HCT116 (cell line): ENCODE measurements around the gene TRIM23. TPM values are rescaled to one million over a fixed set of nuclear protein-coding genes. Genes with fewer than 3 reads are reported as not detected.

Experiments
- ATAC-seq: fragments of 200-7000 bp; cut with Tn5 transposase; 2 replicates; pipeline ENCODE4 v1.9.1; 2020; ENCODE audit warnings: mild to moderate bottlenecking, moderate library complexity
- BruUV-seq: library from RNA; stranded (reverse); fragments of 400-500 nt; replicated peaks from 2 replicates; lab custom pipeline; 2021; lab: Mats Ljungman, UMichigan
- CTCF ChIA-PET: fragments of 300-600 bp; sonication (Branson Sonifier 250); formaldehyde crosslinking; loops from one replicate; lab custom pipeline; 2021; ENCODE audit warnings: antibody characterized with exemption; lab: Charles Lee
- POLR2A ChIA-PET: fragments of 300-600, 350-600 bp; sonication (Branson Sonifier 250); formaldehyde crosslinking; loops from one replicate; lab custom pipeline; 2021; ENCODE audit warnings: antibody characterized with exemption; lab: Charles Lee
- RAD21 ChIA-PET, 2 experiments: fragments of 300-600 bp; sonication (Branson Sonifier 250); formaldehyde crosslinking; loops; one replicate each; lab custom pipeline; 2023; ENCODE audit warnings: low total read pairs in 2 of 2; ENCODE audit not compliant: uncharacterized antibody in 2 of 2, unreplicated experiment in 2 of 2, low non-redundant PET in 1 of 2; lab: Charles Lee
- DNase-seq: peaks from one replicate; pipeline ENCODE4 v3.0.0-alpha.2; 2010; ENCODE audit warnings: low read depth, low spot score
- H2AFZ ChIP-seq: fragments of 200-600 bp; shearing (Covaris generic), sonication (generic); 2 replicates; pipeline ENCODE4 v1.6.1; 2017; ENCODE audit warnings: low read depth, mixed run types, mixed read lengths, antibody characterized with exemption, low read length; ENCODE audit not compliant: poor library complexity, severe bottlenecking
- H3K27ac ChIP-seq: 2 replicates; pipeline ENCODE4 v1.5.1; 2012; ENCODE audit warnings: low read depth, low read length
- H3K27me3 ChIP-seq: fragments of 200-600 bp; sonication (generic); 2 replicates; pipeline ENCODE4 v1.6.1; 2016; ENCODE audit warnings: mixed run types, low read length, mixed read lengths; ENCODE audit not compliant: insufficient read depth
- H3K36me3 ChIP-seq, 2 experiments: fragments of 200-500 bp in 1 of 2; fragments of 200-600 bp in 1 of 2; sonication (Bioruptor generic) in 1 of 2; sonication (generic) in 1 of 2; 2 replicates each; pipeline versions ENCODE4 v1.5.1 to v1.6.1; 2014 to 2016; ENCODE audit warnings: low read length in 2 of 2, inconsistent platforms in 1 of 2, mixed read lengths in 1 of 2, mixed run types in 1 of 2; ENCODE audit not compliant: insufficient read depth in 2 of 2, control insufficient read depth in 1 of 2
- H3K4me1 ChIP-seq, 2 experiments: fragments of 200-600 bp in 1 of 2; sonication (generic) in 1 of 2; 2 replicates each; pipeline versions ENCODE4 v1.5.1 to v1.6.1; 2012 to 2017; ENCODE audit warnings: low read length in 2 of 2, inconsistent platforms in 1 of 2, mild to moderate bottlenecking in 1 of 2, mixed read lengths in 1 of 2, mixed run types in 1 of 2, moderate library complexity in 1 of 2; ENCODE audit not compliant: insufficient read depth in 2 of 2, control insufficient read depth in 1 of 2
- H3K4me2 ChIP-seq: fragments of 200-600 bp; sonication (generic); 2 replicates; pipeline ENCODE4 v1.6.1; 2017; ENCODE audit warnings: mixed run types, low read length, mixed read lengths
- H3K4me3 ChIP-seq, 2 experiments: fragments of 200-600 bp in 1 of 2; sonication (generic) in 1 of 2; replicated peaks in 1 of 2; 2 replicates each; pipeline ENCODE4 v1.5.1; 2011 to 2016; ENCODE audit warnings: low read length in 2 of 2, control low read depth in 1 of 2, low read depth in 1 of 2, mild to moderate bottlenecking in 1 of 2, mixed read lengths in 1 of 2, mixed run types in 1 of 2
- H3K79me2 ChIP-seq: fragments of 200-600 bp; sonication (generic); 2 replicates; pipeline ENCODE4 v1.6.1; 2017; ENCODE audit warnings: mild to moderate bottlenecking, mixed run types, low read length, moderate library complexity, mixed read lengths; ENCODE audit not compliant: insufficient read depth
- H3K9ac ChIP-seq: fragments of 200-600 bp; sonication (generic); 2 replicates; pipeline ENCODE4 v1.6.1; 2016; ENCODE audit warnings: low read length, mixed read lengths
- H3K9me2 ChIP-seq: fragments of 200-600 bp; sonication (generic), shearing (Covaris generic); 2 replicates; pipeline ENCODE4 v1.6.1; 2017; ENCODE audit warnings: mixed run types, mild to moderate bottlenecking, moderate library complexity; ENCODE audit not compliant: insufficient read depth
- H3K9me3 ChIP-seq, 2 experiments: fragments of 200-500 bp in 1 of 2; fragments of 200-600 bp in 1 of 2; sonication (Bioruptor generic) in 1 of 2; sonication (generic) in 1 of 2; 2 replicates each; pipeline ENCODE4 v1.6.1; 2014 to 2017; ENCODE audit warnings: low read length in 2 of 2, mixed read lengths in 2 of 2, inconsistent platforms in 1 of 2, low read depth in 1 of 2, mild to moderate bottlenecking in 1 of 2, mixed run types in 1 of 2, moderate library complexity in 1 of 2; ENCODE audit not compliant: control insufficient read depth in 1 of 2, insufficient read depth in 1 of 2
- H4K20me1 ChIP-seq: fragments of 200-600 bp; sonication (generic), shearing (Covaris generic); 2 replicates; pipeline ENCODE4 v1.6.1; 2017; ENCODE audit warnings: mixed run types, mild to moderate bottlenecking, moderate library complexity; ENCODE audit not compliant: insufficient read depth
- CBX3 ChIP-seq: IDR thresholded peaks from 2 replicates; pipeline ENCODE4 v1.6.1; 2012; ENCODE audit warnings: low read depth
- EZH2 ChIP-seq: fragments of 200-600 bp; sonication (generic); IDR thresholded peaks from 2 replicates; pipeline ENCODE4 v1.6.1; 2017; ENCODE audit warnings: antibody characterized with exemption, mixed run types
- EZH2phosphoT487 ChIP-seq: fragments of 200-600 bp; IDR thresholded peaks from 2 replicates; pipeline ENCODE4 v1.6.1; 2018; ENCODE audit warnings: antibody characterized with exemption, borderline replicate concordance
- FOSL1 ChIP-seq: IDR thresholded peaks from 2 replicates; pipeline ENCODE4 v1.6.1; 2012; ENCODE audit warnings: low read depth
- POLR2A ChIP-seq: IDR thresholded peaks from 2 replicates; pipeline ENCODE4 v1.7.0; 2011; ENCODE audit warnings: borderline replicate concordance; ENCODE audit not compliant: insufficient read depth, insufficient read length; ENCODE audit errors: extremely low read depth
- SP1 ChIP-seq: IDR thresholded peaks from 2 replicates; pipeline ENCODE4 v1.6.1; 2012; ENCODE audit warnings: low read depth
- SRF ChIP-seq: IDR thresholded peaks from 2 replicates; pipeline ENCODE4 v1.6.1; 2012; ENCODE audit warnings: low read depth
- TCF7L2 ChIP-seq: IDR thresholded peaks from 2 replicates; pipeline ENCODE4 v1.7.0; 2011; ENCODE audit warnings: borderline replicate concordance, inconsistent platforms; ENCODE audit not compliant: insufficient read depth, insufficient read length; ENCODE audit errors: extremely low read depth
- YY1 ChIP-seq: IDR thresholded peaks from 2 replicates; pipeline ENCODE4 v1.6.1; 2011; ENCODE audit warnings: low read length, low read depth, moderate library complexity, mild to moderate bottlenecking; ENCODE audit not compliant: insufficient replicate concordance; ENCODE audit errors: extremely low read depth
- ZNF274 ChIP-seq: fragments of 200-500 bp; sonication (Bioruptor generic); IDR thresholded peaks from 2 replicates; pipeline ENCODE4 v1.6.1; 2014; ENCODE audit warnings: mild to moderate bottlenecking, low read depth, low read length, inconsistent platforms
- intact Hi-C: fragments of 100-400 bp; cut with micrococcal nuclease; formaldehyde crosslinking; loops from 2 replicates; pipeline ENCODE4 v1.10.0; 2022
- total RNA-seq: library from RNA; stranded (reverse); gene quantifications from one replicate; pipeline ENCODE4 v1.2.1, GENCODE V29; 2021; ENCODE audit not compliant: unreplicated experiment
- TF ChIP-seq, protein P1 (sequence below): IDR thresholded peaks from 2 replicates; pipeline ENCODE4 v1.6.1; 2012
- TF ChIP-seq, protein P2 (sequence below): IDR thresholded peaks from 2 replicates; pipeline ENCODE4 v1.6.1; 2011; ENCODE audit warnings: mild to moderate bottlenecking, low read length, moderate library complexity; ENCODE audit not compliant: insufficient replicate concordance; ENCODE audit errors: extremely low read depth

Gene TRIM23
- total RNA-seq, 1 experiment from 2014 or later = 12.2 TPM

DNA sequence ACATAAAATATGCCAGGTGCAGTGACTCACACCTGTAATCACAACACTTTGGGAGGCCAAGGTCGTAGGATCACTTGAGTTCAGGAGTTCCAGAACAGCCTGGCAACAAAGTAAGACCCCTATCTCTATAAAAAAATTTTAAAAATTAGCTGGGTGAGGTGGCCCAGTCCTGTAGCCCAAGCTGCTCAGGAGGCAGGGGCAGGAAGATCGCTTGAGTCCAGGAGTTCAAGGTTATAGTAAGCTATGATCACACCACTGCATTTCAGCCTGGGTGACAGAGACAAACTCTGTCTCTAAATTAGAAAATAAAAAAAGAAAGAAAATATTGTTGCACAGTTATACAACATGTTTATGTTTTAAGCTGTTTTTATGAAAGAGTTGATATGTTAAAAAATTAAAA lies 68.0 kb downstream of the TRIM23 start:
- no peak for ATAC-seq

DNA sequence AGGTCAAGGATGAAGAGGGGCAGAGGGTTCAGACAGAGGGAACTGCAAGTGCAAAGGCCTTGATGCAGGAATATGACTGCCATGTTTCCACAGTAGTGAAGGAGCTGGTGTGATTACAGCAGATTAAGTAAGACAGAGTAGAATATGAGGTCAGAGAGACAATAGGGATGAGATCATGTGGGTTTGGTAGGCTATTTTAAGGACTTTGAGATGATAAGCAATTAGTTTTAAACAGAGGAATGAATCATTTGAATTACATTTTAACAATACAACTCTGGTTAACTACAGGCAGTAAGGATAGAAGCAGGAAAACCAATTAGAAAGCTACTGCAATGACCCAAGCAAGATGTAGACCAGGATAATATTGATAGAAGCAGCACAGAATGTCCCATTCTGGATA lies 68.8 kb downstream of the TRIM23 start:
- RAD21 ChIA-PET = interaction anchor here in 1 of 2 experiments (0.5 kb wide), 1 partner anchor 18 kb away, joined by 4 read pairs; no protein-coding TSS in a partner anchor
- no peak for TF ChIP-seq ZNF274
- TF ChIP-seq CBX3 = no peak
- TF ChIP-seq, protein P1, sequence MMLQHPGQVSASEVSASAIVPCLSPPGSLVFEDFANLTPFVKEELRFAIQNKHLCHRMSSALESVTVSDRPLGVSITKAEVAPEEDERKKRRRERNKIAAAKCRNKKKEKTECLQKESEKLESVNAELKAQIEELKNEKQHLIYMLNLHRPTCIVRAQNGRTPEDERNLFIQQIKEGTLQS = no peak
- TF ChIP-seq SRF = no peak
- TF ChIP-seq FOSL1 = no peak
- TF ChIP-seq YY1 = no peak
- no peak for TF ChIP-seq EZH2
- TF ChIP-seq EZH2phosphoT487 = no peak
- no peak for TF ChIP-seq TCF7L2
- no peak for TF ChIP-seq SP1
- peaks cover 16 to 17% of the 10 kb centered on the region in 2 experiments for H3K36me3 ChIP-seq
- intact Hi-C loops = no loop called here
- H3K9ac ChIP-seq = no peak overlapping the region
- no peaks in the 10 kb centered on the region for H3K27me3 ChIP-seq
- H3K9me3 ChIP-seq = no peaks in the 10 kb centered on the region
- no peak overlapping the region for H3K4me3 ChIP-seq
- no peaks in the 10 kb centered on the region; the same call in 1 of the 2 replicates for H4K20me1 ChIP-seq
- no peaks in the 10 kb centered on the region for H3K4me1 ChIP-seq
- DNase-seq (no peak), ATAC-seq (no peak)
- H3K27ac ChIP-seq = no peak overlapping the region
- POLR2A ChIA-PET = no interaction called here
- CTCF ChIA-PET = no interaction called here
- no peaks in the 10 kb centered on the region for H3K9me2 ChIP-seq
- no TSS peak for BruUV-seq
- no peak overlapping the region for H2AFZ ChIP-seq
- H3K4me2 ChIP-seq = no peak overlapping the region
- H3K79me2 ChIP-seq = peaks cover 50% of the 10 kb centered on the region

More for the DNA sequence above, 68.0 kb downstream of the TRIM23 start:
- ChIA-PET CTCF (no interaction called here), POLR2A (no interaction called here), RAD21 (interaction anchor here in 1 of 2 experiments (0.5 kb wide), 1 partner anchor 17 kb away, joined by 4 read pairs; no protein-coding TSS in a partner anchor)
- H3K9me3 ChIP-seq = no peaks in the 10 kb centered on the region
- intact Hi-C loops = no loop called here
- H3K27ac ChIP-seq = no peak overlapping the region
- no peaks in the 10 kb centered on the region for H3K27me3 ChIP-seq
- no peak overlapping the region for H3K9ac ChIP-seq
- no peak for DNase-seq
- no peaks in the 10 kb centered on the region; the same call in 1 of the 2 replicates for H4K20me1 ChIP-seq
- H2AFZ ChIP-seq = no peak overlapping the region
- TF ChIP-seq YY1 (no peak), POLR2A (no peak), SRF (no peak), CBX3 (no peak), FOSL1 (no peak)
- TF ChIP-seq, protein P2, sequence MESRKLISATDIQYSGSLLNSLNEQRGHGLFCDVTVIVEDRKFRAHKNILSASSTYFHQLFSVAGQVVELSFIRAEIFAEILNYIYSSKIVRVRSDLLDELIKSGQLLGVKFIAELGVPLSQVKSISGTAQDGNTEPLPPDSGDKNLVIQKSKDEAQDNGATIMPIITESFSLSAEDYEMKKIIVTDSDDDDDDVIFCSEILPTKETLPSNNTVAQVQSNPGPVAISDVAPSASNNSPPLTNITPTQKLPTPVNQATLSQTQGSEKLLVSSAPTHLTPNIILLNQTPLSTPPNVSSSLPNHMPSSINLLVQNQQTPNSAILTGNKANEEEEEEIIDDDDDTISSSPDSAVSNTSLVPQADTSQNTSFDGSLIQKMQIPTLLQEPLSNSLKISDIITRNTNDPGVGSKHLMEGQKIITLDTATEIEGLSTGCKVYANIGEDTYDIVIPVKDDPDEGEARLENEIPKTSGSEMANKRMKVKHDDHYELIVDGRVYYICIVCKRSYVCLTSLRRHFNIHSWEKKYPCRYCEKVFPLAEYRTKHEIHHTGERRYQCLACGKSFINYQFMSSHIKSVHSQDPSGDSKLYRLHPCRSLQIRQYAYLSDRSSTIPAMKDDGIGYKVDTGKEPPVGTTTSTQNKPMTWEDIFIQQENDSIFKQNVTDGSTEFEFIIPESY = no peak
- no peaks in the 10 kb centered on the region for H3K9me2 ChIP-seq
- H3K4me3 ChIP-seq = no peak overlapping the region
- H3K36me3 ChIP-seq = peaks cover 13 to 17% of the 10 kb centered on the region in 2 experiments
- H3K4me2 ChIP-seq = no peak overlapping the region
- H3K79me2 ChIP-seq = peaks cover 59% of the 10 kb centered on the region
- H3K4me1 ChIP-seq = no peaks in the 10 kb centered on the region
- no TSS peak for BruUV-seq
